GM23338 (cell line): ENCODE results near the gene TMIGD3. TPM values are rescaled to one million over a fixed set of nuclear protein-coding genes. Genes with fewer than 3 reads are reported as not detected.
A peak's percentile ranks its signal among the peaks of the same experiment; 100 is the strongest.

Source experiments
- ATAC-seq: fragments of 200-7000 bp; cut with Tn5 transposase; 3 replicates; pipeline ENCODE4 v1.9.1; 2020
- DNase-seq: peaks from one replicate; pipeline ENCODE4 v3.0.0-alpha.2; 2015; ENCODE audit warnings: low spot score
- H2AFZ ChIP-seq: fragments of 200-600 bp; sonication (generic); 2 replicates; pipeline ENCODE4 v1.8.0; 2016; ENCODE audit warnings: antibody characterized with exemption, mild to moderate bottlenecking, moderate library complexity
- H3F3A ChIP-seq: fragments of 200-600 bp; sonication (generic); replicated peaks from 2 replicates; pipeline ENCODE4 v1.8.0; 2017; ENCODE audit warnings: antibody characterized with exemption, mixed run types, low read depth
- H3K27ac ChIP-seq: fragments of 200-600 bp; sonication (generic); 2 replicates; pipeline ENCODE4 v1.6.1; 2016; ENCODE audit warnings: low read depth
- H3K27me3 ChIP-seq: fragments of 200-600 bp; sonication (generic); 2 replicates; pipeline ENCODE4 v1.8.0; 2016; ENCODE audit warnings: mild to moderate bottlenecking, mixed run types, moderate library complexity; ENCODE audit not compliant: insufficient read depth
- H3K36me3 ChIP-seq: fragments of 200-600 bp; sonication (generic); 2 replicates; pipeline ENCODE4 v1.8.0; 2016; ENCODE audit warnings: mild to moderate bottlenecking; ENCODE audit not compliant: insufficient read depth
- H3K4me1 ChIP-seq: fragments of 200-600 bp; sonication (generic); 2 replicates; pipeline ENCODE4 v1.8.0; 2016; ENCODE audit warnings: mild to moderate bottlenecking, moderate library complexity; ENCODE audit not compliant: insufficient read depth
- H3K4me2 ChIP-seq: fragments of 200-600 bp; sonication (generic); 2 replicates; pipeline ENCODE4 v1.7.1; 2017; ENCODE audit warnings: mixed run types
- H3K4me3 ChIP-seq: fragments of 200-600 bp; sonication (generic); 2 replicates; pipeline ENCODE4 v1.6.1; 2016; ENCODE audit warnings: mixed run types
- H3K79me2 ChIP-seq: fragments of 200-600 bp; sonication (generic); replicated peaks from 2 replicates; pipeline ENCODE4 v1.8.0; 2017; ENCODE audit warnings: mild to moderate bottlenecking; ENCODE audit not compliant: insufficient read depth
- H3K9me2 ChIP-seq: fragments of 200-600 bp; sonication (generic); 2 replicates; pipeline ENCODE4 v1.8.0; 2017; ENCODE audit not compliant: insufficient read depth
- H4K20me1 ChIP-seq: fragments of 200-600 bp; sonication (generic); replicated peaks from 2 replicates; pipeline ENCODE4 v1.8.0; 2017; ENCODE audit warnings: mild to moderate bottlenecking; ENCODE audit not compliant: insufficient read depth
- H3K27ac Mint-ChIP-seq: 2 replicates; pipeline ENCODE4 v1.8.0; 2020; ENCODE audit warnings: inconsistent platforms, mild to moderate bottlenecking, moderate library complexity, mixed read lengths
- H3K27me3 Mint-ChIP-seq: 3 replicates; pipeline ENCODE4 v1.8.0; 2022; ENCODE audit warnings: low read depth, mild to moderate bottlenecking, moderate library complexity, mixed read lengths, inconsistent platforms; ENCODE audit not compliant: insufficient read depth, poor library complexity
- H3K36me3 Mint-ChIP-seq: 3 replicates; pipeline ENCODE4 v1.8.0; 2021; ENCODE audit warnings: low read depth, mild to moderate bottlenecking, inconsistent platforms, moderate library complexity, mixed read lengths
- H3K4me1 Mint-ChIP-seq: 3 replicates; pipeline ENCODE4 v1.8.0; 2020; ENCODE audit warnings: mild to moderate bottlenecking, inconsistent platforms, mixed read lengths
- H3K4me3 Mint-ChIP-seq: 3 replicates; pipeline ENCODE4 v1.8.0; 2021; ENCODE audit warnings: moderate library complexity, mild to moderate bottlenecking, inconsistent platforms, mixed read lengths
- H3K9me3 Mint-ChIP-seq: 3 replicates; pipeline ENCODE4 v1.8.0; 2020; ENCODE audit warnings: moderate library complexity, mild to moderate bottlenecking, inconsistent platforms, mixed read lengths
- EZH2phosphoT487 ChIP-seq: fragments of 200-600 bp; sonication (generic); IDR thresholded peaks from one replicate; pipeline ENCODE4 v1.8.1; 2018; ENCODE audit warnings: antibody characterized with exemption; ENCODE audit not compliant: unreplicated experiment
- JUNB ChIP-seq: IDR thresholded peaks from one replicate; pipeline ENCODE4 v1.6.1; 2016; ENCODE audit warnings: antibody characterized with exemption; ENCODE audit not compliant: unreplicated experiment
- NANOG ChIP-seq: IDR thresholded peaks from 2 replicates; pipeline ENCODE4 v1.6.1; 2016; ENCODE audit warnings: antibody characterized with exemption, borderline replicate concordance
- STAT1 ChIP-seq: IDR thresholded peaks from one replicate; pipeline ENCODE4 v1.6.1; 2016; ENCODE audit warnings: antibody characterized with exemption; ENCODE audit not compliant: unreplicated experiment
- ZNF114 ChIP-seq: fragments of 250-450 bp; sonication (Bioruptor Pico); IDR thresholded peaks from 2 replicates; pipeline ENCODE4 v1.5.0; 2020; ENCODE audit warnings: mild to moderate bottlenecking, moderate library complexity
- ZNF331 ChIP-seq: fragments of 250-450 bp; sonication (Bioruptor Pico); IDR thresholded peaks from 2 replicates; pipeline ENCODE4 v1.5.0; 2020; ENCODE audit warnings: low read depth, mild to moderate bottlenecking, moderate library complexity
- polyA plus RNA-seq: library from polyadenylated mRNA; unstranded; fragments of >200 nt; fragmentation: Nextera tagmentation; extraction: Ambion mirVana; gene quantifications from 2 replicates; pipeline ENCODE4 v1.2.1, GENCODE V29; 2016
- total RNA-seq: library from RNA; depleted of rRNA; stranded (reverse); fragments of >200 nt; shearing (Covaris generic); gene quantifications from 2 replicates; pipeline ENCODE4 v1.2.3, GENCODE V29; 2014
- TF ChIP-seq, protein P1 (sequence below), 2 experiments: fragments of 200-600 bp in 1 of 2; sonication (generic) in 1 of 2; conservative IDR thresholded peaks; 2 replicates each; pipeline versions ENCODE4 v1.5.1 to v1.6.1; 2016 to 2017; ENCODE audit warnings: antibody characterized with exemption in 2 of 2, low read depth in 2 of 2, mild to moderate bottlenecking in 2 of 2, moderate library complexity in 1 of 2
- TF ChIP-seq, protein P2 (sequence below): IDR thresholded peaks from 2 replicates; pipeline ENCODE4 v1.6.1; 2016; ENCODE audit warnings: antibody characterized with exemption

TMIGD3 gene
- total and polyA plus RNA-seq, 2 experiments from 2014 or later = not detected

DNA sequence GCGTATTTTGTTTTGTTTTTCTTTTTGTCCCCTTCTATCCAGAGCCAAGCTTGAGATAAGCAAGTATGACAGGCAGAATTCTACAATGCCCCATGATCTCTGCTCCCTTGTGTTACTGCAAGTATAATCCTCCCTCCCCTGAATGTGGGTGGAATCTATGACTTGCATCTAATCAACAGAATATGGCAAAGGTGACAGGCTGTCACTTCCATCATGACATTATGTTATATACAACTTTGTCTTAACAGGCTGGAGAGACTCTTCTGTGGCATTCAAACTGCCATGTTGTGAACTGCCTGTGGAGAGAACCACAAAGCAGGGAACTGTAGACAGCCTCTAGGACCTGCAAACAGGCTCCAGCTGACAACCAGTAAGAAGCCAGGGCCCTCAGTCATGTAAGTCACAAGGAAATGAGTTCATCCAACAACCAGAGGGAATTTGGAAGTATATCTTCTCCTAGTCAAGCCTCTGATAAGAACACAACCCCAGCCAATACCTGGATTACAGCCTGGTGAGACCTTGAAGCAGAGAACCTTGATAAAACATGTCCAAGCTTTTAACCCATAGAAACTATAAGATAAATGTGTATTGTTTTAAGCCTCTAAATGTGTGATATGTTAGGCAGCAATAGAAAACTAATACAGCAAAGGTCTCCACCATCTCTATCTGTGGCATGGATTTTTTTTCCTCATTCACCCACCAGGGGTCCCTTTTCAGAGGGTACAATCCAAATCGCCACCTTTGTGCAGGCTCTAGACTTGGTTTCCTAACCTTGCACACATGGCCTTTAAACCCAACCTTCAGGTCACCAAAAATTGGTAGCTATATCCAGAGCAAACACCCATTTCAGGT is 35.3 kb downstream of the TMIGD3 start:
- no peak overlapping the region for H3K27ac ChIP-seq
- H3K9me3 Mint-ChIP-seq = no peaks in the 10 kb centered on the region
- DNase-seq (no peak), ATAC-seq (no peak)
- H3K27me3 Mint-ChIP-seq = no peaks in the 10 kb centered on the region
- H3K27me3 ChIP-seq = no peaks in the 10 kb centered on the region
- H3K4me3 Mint-ChIP-seq = no peak overlapping the region
- H3K36me3 ChIP-seq = no peaks in the 10 kb centered on the region
- H3K9me2 ChIP-seq = no peaks in the 10 kb centered on the region; the same call in 1 of the 2 replicates
- H3K79me2 ChIP-seq = no peaks in the 10 kb centered on the region
- no peak overlapping the region for H3K4me2 ChIP-seq
- no peak overlapping the region for H3K4me3 ChIP-seq
- no peaks in the 10 kb centered on the region for H3K36me3 Mint-ChIP-seq
- TF ChIP-seq, protein P1, sequence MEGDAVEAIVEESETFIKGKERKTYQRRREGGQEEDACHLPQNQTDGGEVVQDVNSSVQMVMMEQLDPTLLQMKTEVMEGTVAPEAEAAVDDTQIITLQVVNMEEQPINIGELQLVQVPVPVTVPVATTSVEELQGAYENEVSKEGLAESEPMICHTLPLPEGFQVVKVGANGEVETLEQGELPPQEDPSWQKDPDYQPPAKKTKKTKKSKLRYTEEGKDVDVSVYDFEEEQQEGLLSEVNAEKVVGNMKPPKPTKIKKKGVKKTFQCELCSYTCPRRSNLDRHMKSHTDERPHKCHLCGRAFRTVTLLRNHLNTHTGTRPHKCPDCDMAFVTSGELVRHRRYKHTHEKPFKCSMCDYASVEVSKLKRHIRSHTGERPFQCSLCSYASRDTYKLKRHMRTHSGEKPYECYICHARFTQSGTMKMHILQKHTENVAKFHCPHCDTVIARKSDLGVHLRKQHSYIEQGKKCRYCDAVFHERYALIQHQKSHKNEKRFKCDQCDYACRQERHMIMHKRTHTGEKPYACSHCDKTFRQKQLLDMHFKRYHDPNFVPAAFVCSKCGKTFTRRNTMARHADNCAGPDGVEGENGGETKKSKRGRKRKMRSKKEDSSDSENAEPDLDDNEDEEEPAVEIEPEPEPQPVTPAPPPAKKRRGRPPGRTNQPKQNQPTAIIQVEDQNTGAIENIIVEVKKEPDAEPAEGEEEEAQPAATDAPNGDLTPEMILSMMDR (conservative IDR thresholded peaks at IDR 0.05; ENCODE audit: low read depth in 2 of 2) = 0 out of 4 replicates have a peak, but pooled peaks have one; percentile 10 to 17
- TF ChIP-seq STAT1 (no peak), ZNF331 (CRISPR knock-in tag) (no peak), JUNB (no peak), EZH2phosphoT487 (no peak)
- no peaks in the 10 kb centered on the region for H4K20me1 ChIP-seq
- no peaks in the 10 kb centered on the region for H3F3A ChIP-seq
- no peak overlapping the region for H3K27ac Mint-ChIP-seq
- H3K4me1 Mint-ChIP-seq = no peaks in the 10 kb centered on the region
- no peaks in the 10 kb centered on the region for H3K4me1 ChIP-seq
- no peak overlapping the region for H2AFZ ChIP-seq

DNA sequence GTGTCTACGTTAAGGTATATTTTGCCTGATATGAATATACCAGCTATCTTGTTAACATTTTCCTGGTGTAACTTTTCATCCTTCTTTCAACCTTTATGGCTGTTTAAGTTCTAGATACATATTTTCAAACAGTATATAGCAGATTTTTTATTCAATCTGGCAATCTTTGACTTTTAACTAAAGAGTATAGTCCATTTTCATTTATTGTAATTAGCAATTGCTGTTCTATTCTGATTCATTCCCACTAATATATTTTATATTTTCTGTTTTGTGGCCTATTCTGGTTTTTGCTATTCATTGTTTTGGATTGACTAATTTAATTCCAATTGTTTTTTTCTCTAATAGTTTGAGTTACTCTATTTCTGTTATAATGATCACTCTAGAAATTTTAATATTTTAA is 37.0 kb downstream of the TMIGD3 start:
- Mint-ChIP-seq H3K36me3 (peaks cover 6% of the 10 kb centered on the region; the same call in 2 of the 3 replicates), H3K27me3 (no peaks in the 10 kb centered on the region), H3K4me3 (no peak overlapping the region), H3K4me1 (no peaks in the 10 kb centered on the region), H3K27ac (no peak overlapping the region), H3K9me3 (no peaks in the 10 kb centered on the region)
- Histone ChIP-seq H3K27me3 (no peaks in the 10 kb centered on the region), H3K79me2 (no peaks in the 10 kb centered on the region), H3K9me2 (no peaks in the 10 kb centered on the region; the same call in 1 of the 2 replicates), H3K4me1 (no peaks in the 10 kb centered on the region), H3F3A (no peaks in the 10 kb centered on the region), H3K4me3 (no peak overlapping the region), H2AFZ (no peak overlapping the region), H4K20me1 (no peaks in the 10 kb centered on the region; the same call in 1 of the 2 replicates), H3K4me2 (no peak overlapping the region), H3K36me3 (peaks cover 7% of the 10 kb centered on the region; the same call in 1 of the 2 replicates), H3K27ac (no peak overlapping the region)
- no peak for ATAC-seq
- DNase-seq = no peak
- TF ChIP-seq, protein P2, sequence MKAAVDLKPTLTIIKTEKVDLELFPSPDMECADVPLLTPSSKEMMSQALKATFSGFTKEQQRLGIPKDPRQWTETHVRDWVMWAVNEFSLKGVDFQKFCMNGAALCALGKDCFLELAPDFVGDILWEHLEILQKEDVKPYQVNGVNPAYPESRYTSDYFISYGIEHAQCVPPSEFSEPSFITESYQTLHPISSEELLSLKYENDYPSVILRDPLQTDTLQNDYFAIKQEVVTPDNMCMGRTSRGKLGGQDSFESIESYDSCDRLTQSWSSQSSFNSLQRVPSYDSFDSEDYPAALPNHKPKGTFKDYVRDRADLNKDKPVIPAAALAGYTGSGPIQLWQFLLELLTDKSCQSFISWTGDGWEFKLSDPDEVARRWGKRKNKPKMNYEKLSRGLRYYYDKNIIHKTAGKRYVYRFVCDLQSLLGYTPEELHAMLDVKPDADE = no peak
- TF ChIP-seq NANOG (no peak), ZNF114 (CRISPR knock-in tag) (no peak), JUNB (no peak), EZH2phosphoT487 (no peak), ZNF331 (CRISPR knock-in tag) (no peak), STAT1 (no peak)
- TF ChIP-seq, protein P1 (conservative IDR thresholded peaks at IDR 0.05; ENCODE audit: low read depth in 2 of 2) = no peak
